Fibroblast of villous mesenchyme (primary cell): ENCODE measurements around the gene FGF2. TPM values are rescaled to one million over a fixed set of nuclear protein-coding genes. Genes with fewer than 3 reads are reported as not detected.

ENCODE experiments used
- DNase-seq: peaks from one replicate; pipeline ENCODE4 v3.0.0-alpha.2; 2010; ENCODE audit warnings: low read depth
- H3K4me3 ChIP-seq: 2 replicates; pipeline ENCODE4 v1.5.1; 2011; ENCODE audit warnings: low read depth, mild to moderate bottlenecking, low read length
- total RNA-seq: library from RNA; depleted of rRNA; stranded (reverse); fragments of >200 nt; gene quantifications from 2 replicates; pipeline ENCODE4 v1.2.3, GENCODE V29; 2012
- TF ChIP-seq, protein P1 (sequence below): IDR thresholded peaks from 2 replicates; pipeline ENCODE4 v1.5.1; 2012; ENCODE audit warnings: low read depth, mild to moderate bottlenecking, low read length; ENCODE audit not compliant: insufficient read depth

The FGF2 gene
- total RNA-seq, 1 donor, result 176 TPM

DNA sequence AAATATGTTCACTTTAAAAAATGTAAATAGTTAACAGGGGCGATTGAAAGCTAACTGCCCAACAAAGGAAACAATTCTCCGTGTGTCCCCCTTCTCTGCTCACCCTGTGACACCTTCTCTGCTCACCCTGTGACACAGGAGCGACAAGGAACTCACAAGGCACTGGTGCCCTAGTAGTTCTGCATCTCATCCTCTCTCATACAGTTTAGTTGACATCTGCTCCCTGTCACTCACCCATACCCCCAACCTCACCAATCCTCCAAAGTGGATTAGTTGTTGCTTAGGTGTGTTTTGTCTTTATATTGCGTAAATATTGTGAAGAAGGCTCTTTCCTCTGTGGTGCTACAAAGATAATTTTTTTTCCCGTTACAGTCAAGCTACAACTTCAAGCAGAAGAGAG is 49.3 kb downstream of the FGF2 start:
- no peak overlapping the region for H3K4me3 ChIP-seq
- TF ChIP-seq, protein P1, sequence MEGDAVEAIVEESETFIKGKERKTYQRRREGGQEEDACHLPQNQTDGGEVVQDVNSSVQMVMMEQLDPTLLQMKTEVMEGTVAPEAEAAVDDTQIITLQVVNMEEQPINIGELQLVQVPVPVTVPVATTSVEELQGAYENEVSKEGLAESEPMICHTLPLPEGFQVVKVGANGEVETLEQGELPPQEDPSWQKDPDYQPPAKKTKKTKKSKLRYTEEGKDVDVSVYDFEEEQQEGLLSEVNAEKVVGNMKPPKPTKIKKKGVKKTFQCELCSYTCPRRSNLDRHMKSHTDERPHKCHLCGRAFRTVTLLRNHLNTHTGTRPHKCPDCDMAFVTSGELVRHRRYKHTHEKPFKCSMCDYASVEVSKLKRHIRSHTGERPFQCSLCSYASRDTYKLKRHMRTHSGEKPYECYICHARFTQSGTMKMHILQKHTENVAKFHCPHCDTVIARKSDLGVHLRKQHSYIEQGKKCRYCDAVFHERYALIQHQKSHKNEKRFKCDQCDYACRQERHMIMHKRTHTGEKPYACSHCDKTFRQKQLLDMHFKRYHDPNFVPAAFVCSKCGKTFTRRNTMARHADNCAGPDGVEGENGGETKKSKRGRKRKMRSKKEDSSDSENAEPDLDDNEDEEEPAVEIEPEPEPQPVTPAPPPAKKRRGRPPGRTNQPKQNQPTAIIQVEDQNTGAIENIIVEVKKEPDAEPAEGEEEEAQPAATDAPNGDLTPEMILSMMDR, result no peak
- DNase-seq, result no peak

DNA sequence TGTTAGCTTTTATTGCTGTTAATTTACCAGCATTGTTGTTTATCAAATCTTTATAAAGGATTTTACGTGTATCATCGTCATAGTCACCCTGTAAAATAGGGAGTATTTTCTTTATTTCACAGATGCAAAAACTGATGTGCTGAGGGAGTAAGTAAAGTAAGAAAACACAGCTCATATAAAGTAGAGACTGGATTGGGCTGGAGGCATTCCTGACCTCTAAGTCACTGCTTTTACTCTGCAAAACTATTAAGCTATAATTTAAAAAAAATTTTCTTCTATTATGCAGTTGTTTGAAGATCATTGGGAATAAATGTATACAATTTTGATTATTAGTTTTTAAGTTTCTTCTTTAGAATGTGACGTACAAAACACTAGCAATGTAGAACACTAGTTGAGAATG is 49.8 kb downstream of the FGF2 start:
- DNase-seq, result no peak

DNA sequence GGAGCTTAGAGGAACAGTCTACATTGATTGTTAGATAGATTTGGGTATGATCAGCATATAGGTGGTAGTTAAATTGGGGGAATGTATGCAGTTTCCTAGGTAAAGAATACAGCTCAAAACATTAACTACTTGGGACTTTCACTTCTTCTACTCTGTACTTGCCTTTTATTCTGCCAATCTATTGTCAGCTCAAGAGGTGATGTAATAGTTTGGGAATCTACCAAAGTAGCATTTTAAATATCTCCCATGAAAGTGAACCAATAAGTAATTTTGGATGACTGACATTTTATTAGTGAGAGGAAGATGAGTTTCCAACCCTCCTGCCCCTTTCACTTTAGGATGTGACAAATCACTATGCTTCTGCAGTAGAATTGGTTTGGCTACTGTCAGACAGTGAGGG is 52.4 kb downstream of the FGF2 start:
- H3K4me3 ChIP-seq, result no peak overlapping the region
- TF ChIP-seq, protein P1, result no peak
- no peak for DNase-seq

More for the DNA sequence above, 49.8 kb downstream of the FGF2 start:
- TF ChIP-seq, protein P1, result no peak
- no peak overlapping the region for H3K4me3 ChIP-seq

DNA sequence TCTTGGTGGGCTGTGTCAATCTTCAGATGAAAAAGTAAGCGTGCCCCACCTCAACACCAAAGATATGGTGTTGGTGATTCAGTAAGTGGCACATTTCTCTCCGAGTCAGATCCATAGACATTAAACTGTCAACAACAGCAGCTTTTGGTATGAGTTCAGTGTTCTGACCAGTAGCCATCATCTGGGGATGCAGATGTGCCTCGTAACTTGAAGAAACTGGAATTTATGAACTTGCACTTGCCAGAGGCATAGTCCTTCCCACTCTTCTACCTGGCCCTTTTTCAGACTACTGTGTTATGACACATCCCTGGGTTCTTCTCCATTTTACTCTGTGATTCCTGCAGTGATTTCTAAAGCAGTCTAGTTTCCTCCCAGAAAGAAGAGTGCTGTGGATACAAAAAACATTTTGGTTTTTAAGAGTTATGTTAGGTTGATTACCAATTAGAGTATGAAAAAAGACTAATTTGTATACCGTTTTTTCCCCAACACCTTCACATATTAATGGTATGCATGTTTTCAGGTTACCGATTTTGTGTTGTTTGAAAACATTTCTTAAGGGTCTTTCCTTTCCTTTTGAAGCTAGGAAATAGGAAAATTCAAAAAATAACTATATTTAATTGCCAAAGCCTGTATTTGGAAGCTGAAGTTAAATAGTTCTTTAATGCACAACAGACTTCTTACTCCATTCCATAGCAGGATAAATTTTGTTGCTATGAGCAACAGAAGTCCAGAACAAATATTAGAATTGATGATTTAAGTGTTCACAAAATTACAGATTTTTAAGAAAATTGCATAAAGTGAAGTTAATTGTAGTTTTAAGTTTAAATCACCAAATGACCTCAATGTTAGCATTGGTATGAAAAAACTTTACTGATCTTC is 56.5 kb downstream of the FGF2 start:
- TF ChIP-seq, protein P1, result no peak
- no peak for DNase-seq
- H3K4me3 ChIP-seq, result no peak overlapping the region

DNA sequence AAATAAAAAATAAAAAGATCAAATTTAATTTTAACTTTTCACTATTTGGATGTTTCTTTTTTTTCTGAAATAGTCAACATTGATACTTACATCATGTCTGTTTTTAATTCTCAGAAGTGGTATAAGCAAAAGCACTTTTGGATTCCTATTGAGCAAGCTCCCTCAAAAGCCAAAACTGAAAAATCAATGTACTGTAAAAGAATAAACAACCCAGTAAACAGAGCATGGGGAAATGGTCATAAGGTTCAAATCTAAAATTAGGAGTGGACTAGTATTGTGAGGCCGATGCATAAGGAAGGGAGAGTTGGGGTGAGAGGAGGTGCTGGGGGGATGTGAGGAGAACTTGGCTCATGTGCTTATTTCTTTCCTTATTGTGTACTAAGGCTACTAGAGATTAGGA is 57.9 kb downstream of the FGF2 start:
- DNase-seq, result no peak
- TF ChIP-seq, protein P1, result no peak
- H3K4me3 ChIP-seq, result no peak overlapping the region

DNA sequence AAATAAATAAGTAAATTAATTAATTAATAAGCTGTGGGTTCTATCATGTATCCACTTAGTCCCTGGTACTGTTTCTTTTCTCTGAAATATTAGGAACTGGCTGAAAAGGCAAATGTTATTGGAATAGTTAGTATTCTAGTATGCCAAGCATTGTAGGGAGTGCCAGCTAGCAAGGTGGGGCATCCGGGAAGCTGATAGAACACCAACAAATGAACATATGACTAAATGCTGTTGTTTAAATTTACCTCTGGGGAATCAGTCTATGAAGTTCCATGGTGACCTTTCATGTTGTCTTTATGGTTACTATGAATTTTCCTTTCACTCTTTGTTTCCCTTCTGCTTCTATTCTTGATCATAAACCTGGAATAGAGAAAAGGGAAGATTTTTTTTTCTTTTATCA is 63.1 kb downstream of the FGF2 start:
- H3K4me3 ChIP-seq, result no peak overlapping the region
- no peak for DNase-seq
- TF ChIP-seq, protein P1, result no peak
